Measurements from ENCODE around the gene FBF1. TPM values are rescaled to one million over a fixed set of nuclear protein-coding genes. Genes with fewer than 3 reads are reported as not detected.

The FBF1 gene
- total RNA-seq, 1 experiment from 2014 or later, result 22.8 TPM

DNA sequence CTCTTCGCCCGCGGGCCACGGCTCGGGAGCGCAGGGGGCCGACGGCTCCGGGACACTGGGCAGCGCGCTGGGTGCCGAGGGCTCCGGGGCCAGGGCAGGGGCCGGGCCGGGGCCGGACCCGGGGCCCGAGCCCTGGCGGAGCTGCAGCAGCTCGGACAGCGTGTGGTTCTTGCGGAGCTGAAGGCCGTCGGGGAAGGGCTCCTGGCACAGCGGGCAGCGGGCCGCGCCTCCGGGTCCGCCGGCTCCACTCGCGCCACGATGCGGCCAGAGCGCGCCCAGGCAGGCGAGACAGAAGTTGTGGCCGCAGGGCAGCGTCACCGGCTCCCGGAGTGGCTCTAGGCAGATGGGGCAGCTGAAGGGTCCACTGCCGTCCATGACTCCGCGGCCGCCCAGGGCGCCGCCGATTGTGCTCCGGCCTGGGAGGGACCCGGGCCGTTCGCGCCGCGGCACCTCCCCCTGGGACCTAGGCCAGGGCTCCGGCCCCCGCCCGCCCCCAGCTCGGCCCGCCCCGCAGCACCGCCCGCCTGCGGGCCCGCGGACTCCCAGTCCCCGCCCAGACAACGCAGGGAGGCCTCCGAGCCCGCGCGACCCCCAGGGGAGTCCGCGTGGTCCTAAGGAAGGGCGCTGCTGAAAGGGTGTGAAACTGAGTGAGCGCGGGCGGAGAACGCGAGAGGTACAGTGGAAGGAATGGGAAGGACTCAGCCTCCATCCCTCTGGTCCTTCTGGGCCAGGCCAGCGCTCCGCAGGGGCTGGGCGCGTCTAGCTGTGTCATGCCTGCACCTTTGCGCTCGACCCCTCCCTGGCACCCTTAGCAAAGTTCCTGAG lies 62.5 kb downstream of the FBF1 start, which contains the start of gene TRIM47:
Gene TRIM47, minus strand, starts transcription at position 408 of the 825 bp plus-strand sequence. Its CDS starts 33 bp downstream, at position 375.
- ATAC-seq (peak; percentile 55), DNase-seq (ENCODE audit: low read depth, low spot score) (no peak)
- peak within 1 kb of the TSS; percentile 96 for H3K4me2 ChIP-seq (ENCODE audit: low read length)
- CTCF ChIA-PET, result interaction anchor here (0.9 to 6.3 kb wide), 9 partner anchors 15 to 125 kb away, joined by 3 to 57 read pairs (median 4); partner anchors contain the start of genes CDK3, MRPL38, TRIM65 and WBP2
- no peaks in the 10 kb centered on the region for H3K9me3 ChIP-seq (ENCODE audit: control insufficient read depth in 1 of 2, insufficient read depth in 1 of 2, low read depth in 1 of 2, low read length in 2 of 2)
- TF ChIP-seq ZFX (IDR thresholded peaks at IDR 0.05) (peak; percentile 91; the same call in 1 of the 2 replicates), POLR2AphosphoS5 (IDR thresholded peaks at IDR 0.05; ENCODE audit: low read depth, low read length) (peak; percentile 88), EGR1 (IDR thresholded peaks at IDR 0.05; ENCODE audit: low read depth) (no peak), CEBPB (IDR thresholded peaks at IDR 0.05; ENCODE audit: low read depth) (no peak)
- TF ChIP-seq, protein P1, sequence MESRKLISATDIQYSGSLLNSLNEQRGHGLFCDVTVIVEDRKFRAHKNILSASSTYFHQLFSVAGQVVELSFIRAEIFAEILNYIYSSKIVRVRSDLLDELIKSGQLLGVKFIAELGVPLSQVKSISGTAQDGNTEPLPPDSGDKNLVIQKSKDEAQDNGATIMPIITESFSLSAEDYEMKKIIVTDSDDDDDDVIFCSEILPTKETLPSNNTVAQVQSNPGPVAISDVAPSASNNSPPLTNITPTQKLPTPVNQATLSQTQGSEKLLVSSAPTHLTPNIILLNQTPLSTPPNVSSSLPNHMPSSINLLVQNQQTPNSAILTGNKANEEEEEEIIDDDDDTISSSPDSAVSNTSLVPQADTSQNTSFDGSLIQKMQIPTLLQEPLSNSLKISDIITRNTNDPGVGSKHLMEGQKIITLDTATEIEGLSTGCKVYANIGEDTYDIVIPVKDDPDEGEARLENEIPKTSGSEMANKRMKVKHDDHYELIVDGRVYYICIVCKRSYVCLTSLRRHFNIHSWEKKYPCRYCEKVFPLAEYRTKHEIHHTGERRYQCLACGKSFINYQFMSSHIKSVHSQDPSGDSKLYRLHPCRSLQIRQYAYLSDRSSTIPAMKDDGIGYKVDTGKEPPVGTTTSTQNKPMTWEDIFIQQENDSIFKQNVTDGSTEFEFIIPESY (IDR thresholded peaks at IDR 0.05; ENCODE audit: extremely low read depth, insufficient replicate concordance, low read length), result no peak
- TF ChIP-seq, protein P2, sequence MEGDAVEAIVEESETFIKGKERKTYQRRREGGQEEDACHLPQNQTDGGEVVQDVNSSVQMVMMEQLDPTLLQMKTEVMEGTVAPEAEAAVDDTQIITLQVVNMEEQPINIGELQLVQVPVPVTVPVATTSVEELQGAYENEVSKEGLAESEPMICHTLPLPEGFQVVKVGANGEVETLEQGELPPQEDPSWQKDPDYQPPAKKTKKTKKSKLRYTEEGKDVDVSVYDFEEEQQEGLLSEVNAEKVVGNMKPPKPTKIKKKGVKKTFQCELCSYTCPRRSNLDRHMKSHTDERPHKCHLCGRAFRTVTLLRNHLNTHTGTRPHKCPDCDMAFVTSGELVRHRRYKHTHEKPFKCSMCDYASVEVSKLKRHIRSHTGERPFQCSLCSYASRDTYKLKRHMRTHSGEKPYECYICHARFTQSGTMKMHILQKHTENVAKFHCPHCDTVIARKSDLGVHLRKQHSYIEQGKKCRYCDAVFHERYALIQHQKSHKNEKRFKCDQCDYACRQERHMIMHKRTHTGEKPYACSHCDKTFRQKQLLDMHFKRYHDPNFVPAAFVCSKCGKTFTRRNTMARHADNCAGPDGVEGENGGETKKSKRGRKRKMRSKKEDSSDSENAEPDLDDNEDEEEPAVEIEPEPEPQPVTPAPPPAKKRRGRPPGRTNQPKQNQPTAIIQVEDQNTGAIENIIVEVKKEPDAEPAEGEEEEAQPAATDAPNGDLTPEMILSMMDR (IDR thresholded peaks at IDR 0.05 in 2 of 3, conservative IDR thresholded peaks at IDR 0.05 in 1 of 3; ENCODE audit: borderline replicate concordance in 1 of 3, insufficient read depth in 1 of 3, low read depth in 2 of 3, low read length in 2 of 3), result peak in 2 of 3 experiments; percentile 26 to 33; a peak in 3 of 6 replicates
- H3K27me3 ChIP-seq (ENCODE audit: insufficient read depth, low read length), result no peaks in the 10 kb centered on the region
- H3K79me2 ChIP-seq (ENCODE audit: insufficient read depth, low read length), result peaks cover 27% of the 10 kb centered on the region
- peak within 1 kb of the TSS; percentile 99 for H3K27ac ChIP-seq (ENCODE audit: low read depth, low read length)
- peak within 1 kb of the TSS; percentile 96 for H3K9ac ChIP-seq (ENCODE audit: low read length)
- H3K36me3 ChIP-seq (ENCODE audit: control insufficient read depth in 1 of 2, insufficient read depth in 2 of 2, low read length in 2 of 2), result peaks cover 0 to 4% of the 10 kb centered on the region in 2 experiments; a peak in 1 of 4 replicates
- BruUV-seq (replicated peaks), result no TSS peak
- intact Hi-C loops (cut with micrococcal nuclease), result loop anchor here (5.0 kb wide), 1 partner anchor 101 kb away; a partner anchor contains a TSS
- H3K4me3 ChIP-seq (replicated peaks in 1 of 2; ENCODE audit: low read depth in 1 of 2, low read length in 2 of 2), result peak within 1 kb of the TSS; percentile 69 to 81
- H4K20me1 ChIP-seq (ENCODE audit: insufficient read depth), result no peaks in the 10 kb centered on the region
- POLR2A ChIA-PET, result interaction anchor here (0.8 to 3.4 kb wide), 10 partner anchors 11 to 100 kb away, joined by 3 to 24 read pairs (median 6); partner anchors contain the start of genes ACOX1, MRPL38, TEN1 and TRIM65
- peaks cover 38 to 55% of the 10 kb centered on the region in 2 experiments for H3K4me1 ChIP-seq (ENCODE audit: control insufficient read depth in 1 of 2, insufficient read depth in 2 of 2, low read length in 2 of 2)
- RAD21 ChIA-PET (ENCODE audit: low non-redundant PET in 1 of 2, low total read pairs in 2 of 2, uncharacterized antibody in 2 of 2, unreplicated experiment in 2 of 2), result interaction anchor here (0.8 to 0.9 kb wide), 2 partner anchors 11 to 18 kb away, joined by 3 to 4 read pairs; partner anchors contain the start of gene TRIM65 (in 1 of the 2)
- no peaks in the 10 kb centered on the region for H3K9me2 ChIP-seq (ENCODE audit: insufficient read depth)
- H2AFZ ChIP-seq (ENCODE audit: low read depth, low read length, poor library complexity, severe bottlenecking), result no peak within 1 kb of the TSS

Measured in HCT116 (cell line).